ENCODE data around the gene ARMCX5. TPM values are rescaled to one million over a fixed set of nuclear protein-coding genes. Genes with fewer than 3 reads are reported as not detected.

ARMCX5 gene
- total RNA-seq, 1 donor, result 15.5 TPM

DNA sequence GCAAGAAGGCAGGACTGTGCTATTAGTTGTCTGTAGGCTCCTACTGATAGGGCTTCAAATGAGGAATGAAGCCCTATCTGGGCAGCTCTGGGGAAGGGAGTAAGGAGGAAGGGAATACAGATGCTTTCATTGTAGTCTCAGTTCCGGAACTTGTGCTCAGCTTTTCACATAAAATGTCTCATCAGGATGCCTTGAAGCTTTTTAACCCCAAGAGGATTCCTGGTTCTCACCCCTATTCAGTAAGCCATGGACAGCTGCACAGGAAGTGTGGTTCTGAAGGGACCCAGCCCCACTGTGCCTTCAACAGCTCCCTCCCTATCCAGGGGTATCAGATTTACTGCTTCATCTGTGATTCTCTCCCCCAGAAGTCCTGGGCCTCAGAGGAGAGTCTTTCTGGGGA, 5.0 kb downstream of the ARMCX5 start:
- DNase-seq (ENCODE audit: low read depth), result no peak
- TF ChIP-seq, protein P1, sequence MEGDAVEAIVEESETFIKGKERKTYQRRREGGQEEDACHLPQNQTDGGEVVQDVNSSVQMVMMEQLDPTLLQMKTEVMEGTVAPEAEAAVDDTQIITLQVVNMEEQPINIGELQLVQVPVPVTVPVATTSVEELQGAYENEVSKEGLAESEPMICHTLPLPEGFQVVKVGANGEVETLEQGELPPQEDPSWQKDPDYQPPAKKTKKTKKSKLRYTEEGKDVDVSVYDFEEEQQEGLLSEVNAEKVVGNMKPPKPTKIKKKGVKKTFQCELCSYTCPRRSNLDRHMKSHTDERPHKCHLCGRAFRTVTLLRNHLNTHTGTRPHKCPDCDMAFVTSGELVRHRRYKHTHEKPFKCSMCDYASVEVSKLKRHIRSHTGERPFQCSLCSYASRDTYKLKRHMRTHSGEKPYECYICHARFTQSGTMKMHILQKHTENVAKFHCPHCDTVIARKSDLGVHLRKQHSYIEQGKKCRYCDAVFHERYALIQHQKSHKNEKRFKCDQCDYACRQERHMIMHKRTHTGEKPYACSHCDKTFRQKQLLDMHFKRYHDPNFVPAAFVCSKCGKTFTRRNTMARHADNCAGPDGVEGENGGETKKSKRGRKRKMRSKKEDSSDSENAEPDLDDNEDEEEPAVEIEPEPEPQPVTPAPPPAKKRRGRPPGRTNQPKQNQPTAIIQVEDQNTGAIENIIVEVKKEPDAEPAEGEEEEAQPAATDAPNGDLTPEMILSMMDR (IDR thresholded peaks at IDR 0.05; ENCODE audit: insufficient read depth, low read depth, low read length), result no peak
- no peak overlapping the region for H3K4me3 ChIP-seq (ENCODE audit: low read depth, low read length)

DNA sequence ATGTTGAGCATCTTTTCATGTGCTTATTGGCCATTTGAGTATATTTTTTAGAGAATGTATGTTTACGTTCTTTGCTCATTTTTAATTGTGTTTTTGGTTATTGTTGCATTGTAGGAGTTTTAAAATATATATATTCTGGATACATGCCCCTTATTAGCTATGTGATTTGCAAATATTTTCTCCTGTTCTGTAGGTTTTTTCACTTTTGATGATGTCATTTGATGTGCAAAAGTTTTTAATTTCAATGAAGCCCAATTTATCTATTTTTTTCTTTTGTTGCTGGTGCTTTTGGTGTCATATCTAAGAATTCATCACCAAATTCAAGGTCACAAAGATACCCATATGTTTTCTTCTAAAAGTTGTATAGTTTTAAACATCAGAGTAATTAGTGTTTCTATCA, 6.8 kb downstream of the ARMCX5 start:
- TF ChIP-seq, protein P1 (IDR thresholded peaks at IDR 0.05; ENCODE audit: insufficient read depth, low read depth, low read length), result no peak
- no peak for DNase-seq (ENCODE audit: low read depth)
- H3K4me3 ChIP-seq (ENCODE audit: low read depth, low read length), result no peak overlapping the region

DNA sequence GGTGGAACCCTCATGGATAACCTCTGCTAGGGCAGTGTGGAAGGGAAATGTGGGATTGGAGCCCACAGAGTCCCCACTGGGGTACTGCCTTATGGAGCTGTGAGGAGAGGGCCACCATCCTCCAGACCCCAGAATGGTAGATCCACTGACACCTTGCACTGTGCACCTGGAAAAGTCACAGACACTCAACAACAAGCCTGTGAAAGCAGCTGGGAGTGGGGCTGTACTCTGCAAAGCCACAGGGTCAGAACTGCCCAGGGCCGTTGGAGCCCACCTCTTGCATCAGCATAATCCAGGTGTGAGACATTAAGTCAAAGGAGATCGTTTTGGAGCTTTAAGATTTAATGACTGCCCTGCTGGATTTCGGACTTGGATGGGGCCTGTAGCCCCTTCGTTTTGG, 11.6 kb downstream of the ARMCX5 start:
- DNase-seq (ENCODE audit: low read depth), result no peak
- no peak overlapping the region for H3K4me3 ChIP-seq (ENCODE audit: low read depth, low read length)
- TF ChIP-seq, protein P1 (IDR thresholded peaks at IDR 0.05; ENCODE audit: insufficient read depth, low read depth, low read length), result no peak

DNA sequence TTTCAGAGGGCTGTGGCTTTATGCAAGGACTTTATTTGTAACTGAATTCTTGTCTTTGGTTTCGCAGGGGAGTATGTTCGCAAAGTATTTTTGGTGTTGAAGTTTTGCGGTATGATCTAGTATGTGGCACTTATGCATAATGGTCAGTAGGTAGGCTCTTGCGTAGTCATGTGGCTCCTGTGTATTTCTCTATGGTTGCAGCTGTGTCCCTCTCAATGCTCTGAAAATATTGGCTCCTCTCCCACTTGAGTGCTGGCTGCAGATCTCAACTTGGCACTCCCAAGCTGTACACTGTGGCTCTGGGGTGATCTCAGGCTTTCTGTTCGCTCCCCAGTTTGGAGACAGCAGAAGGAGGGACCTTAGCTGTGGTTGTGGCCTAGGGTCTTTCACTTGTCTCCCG, 24.8 kb downstream of the ARMCX5 start:
- TF ChIP-seq, protein P1 (IDR thresholded peaks at IDR 0.05; ENCODE audit: insufficient read depth, low read depth, low read length), result no peak
- DNase-seq (ENCODE audit: low read depth), result no peak
- no peak overlapping the region for H3K4me3 ChIP-seq (ENCODE audit: low read depth, low read length)

DNA sequence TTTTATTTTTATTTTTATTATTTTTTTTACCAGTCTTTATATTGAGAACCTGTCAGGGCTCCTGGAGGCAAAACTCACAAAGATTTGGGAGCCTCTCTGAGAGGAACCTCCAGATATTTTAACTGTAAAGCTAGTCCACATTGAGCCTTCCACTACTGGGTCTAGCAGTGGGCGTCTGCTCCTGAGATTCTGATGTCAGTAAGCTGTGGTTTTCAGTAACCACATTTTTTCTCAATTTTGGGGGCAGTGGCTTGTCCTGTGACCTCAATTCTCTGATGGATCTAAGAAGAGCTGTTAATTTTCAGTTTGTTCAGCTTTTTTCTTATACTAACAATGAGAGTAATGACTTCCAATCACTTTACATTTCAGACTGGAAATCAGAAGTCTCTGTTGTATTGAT, 28.3 kb downstream of the ARMCX5 start:
- DNase-seq (ENCODE audit: low read depth), result no peak
- no peak overlapping the region for H3K4me3 ChIP-seq (ENCODE audit: low read depth, low read length)
- TF ChIP-seq, protein P1 (IDR thresholded peaks at IDR 0.05; ENCODE audit: insufficient read depth, low read depth, low read length), result no peak

DNA sequence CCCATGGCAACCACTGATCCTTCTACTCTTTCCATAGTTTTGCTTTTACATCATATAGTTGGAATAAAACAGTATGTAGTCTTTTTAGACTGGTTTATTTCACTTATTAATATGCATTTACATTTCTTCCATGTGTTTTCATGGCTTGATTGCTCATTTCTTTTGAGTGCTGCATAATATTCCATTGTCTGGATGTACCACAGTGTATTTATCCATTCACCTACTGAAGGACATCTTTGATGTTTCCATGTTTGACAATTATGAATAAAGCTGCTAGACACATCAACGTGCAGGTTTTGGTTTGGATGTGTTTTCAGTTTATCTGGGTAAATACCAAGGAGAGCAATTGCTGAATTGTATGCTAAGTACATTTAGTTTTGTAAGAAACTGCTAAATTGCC, 38.2 kb downstream of the ARMCX5 start:
- no peak overlapping the region for H3K4me3 ChIP-seq (ENCODE audit: low read depth, low read length)
- TF ChIP-seq, protein P1 (IDR thresholded peaks at IDR 0.05; ENCODE audit: insufficient read depth, low read depth, low read length), result no peak
- no peak for DNase-seq (ENCODE audit: low read depth)

DNA sequence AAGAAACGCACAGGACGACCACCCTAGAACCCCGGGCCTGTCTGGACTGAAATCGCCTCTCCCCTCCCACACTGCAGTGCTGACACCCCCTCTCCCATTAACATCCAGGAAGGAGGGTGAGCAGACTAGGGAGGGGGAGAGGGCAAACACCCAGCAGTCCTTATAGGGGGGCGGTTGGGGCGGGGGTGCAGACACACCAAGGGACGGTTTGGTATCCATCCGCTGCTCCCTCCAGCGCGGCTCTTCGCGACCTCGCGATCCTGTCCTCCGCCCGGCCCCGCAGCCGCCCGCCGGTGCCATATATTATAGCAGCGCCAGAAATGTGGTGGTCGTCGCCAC, 51.6 kb downstream of the ARMCX5 start:
- no peak for DNase-seq (ENCODE audit: low read depth)
- TF ChIP-seq, protein P1 (IDR thresholded peaks at IDR 0.05; ENCODE audit: insufficient read depth, low read depth, low read length), result no peak
- peak overlapping the region; percentile 64 for H3K4me3 ChIP-seq (ENCODE audit: low read depth, low read length)

Measured in fibroblast of villous mesenchyme (primary cell).